ENCODE measurements around the gene GPRC5B. TPM values are rescaled to one million over a fixed set of nuclear protein-coding genes. Genes with fewer than 3 reads are reported as not detected.

GPRC5B gene
- total and polyA plus RNA-seq, 4 donors, result 6.8 to 21.2 (median 9.5) TPM

- Histone ChIP-seq H3K4me3 (no peak overlapping the region), H3K9me3 (ENCODE audit: control insufficient read depth in 4 of 4, insufficient read depth in 3 of 4, low read length in 3 of 4) (no peaks in the 10 kb centered on the region), H3K9ac (ENCODE audit: insufficient read depth in 1 of 2, low read length in 2 of 2) (no peak overlapping the region), H3K27ac (ENCODE audit: low read depth in 1 of 2, low read length in 1 of 2) (no peak overlapping the region), H3K4me1 (ENCODE audit: control insufficient read depth in 5 of 5, insufficient read depth in 5 of 5, low read length in 5 of 5) (peaks cover 0 to 2% (median 0%) of the 10 kb centered on the region in 5 donors), H3K36me3 (ENCODE audit: control insufficient read depth in 4 of 4, insufficient read depth in 4 of 4, low read length in 4 of 4) (peaks cover 0 to 21% (median 12%) of the 10 kb centered on the region in 4 donors), H3K27me3 (ENCODE audit: control insufficient read depth in 3 of 3, insufficient read depth in 3 of 3, low read length in 2 of 3) (no peaks in the 10 kb centered on the region)
- ATAC-seq (ENCODE audit: insufficient read depth, low FRiP score) (no peak), DNase-seq (no peak)
- no peak for TF ChIP-seq CTCF (IDR thresholded peaks at IDR 0.05; ENCODE audit: control extremely low read depth, extremely low read depth)
- WGBS, 2 donors, result 94 to 95% methylated on average over 10 of the region's 10 CpGs
These were observed 28.5 kb downstream of the GPRC5B start for GRCh38 chr16:19856120-19856519.

GRCh38 chr16:19854543-19854876 lies 30.1 kb downstream of the GPRC5B start:
- H3K27ac ChIP-seq (ENCODE audit: low read depth in 1 of 2, low read length in 1 of 2), result no peak overlapping the region
- H3K4me1 ChIP-seq (ENCODE audit: control insufficient read depth in 5 of 5, insufficient read depth in 5 of 5, low read length in 5 of 5), result peaks cover 0 to 4% (median 0%) of the 10 kb centered on the region in 5 donors
- H3K9me3 ChIP-seq (ENCODE audit: control insufficient read depth in 4 of 4, insufficient read depth in 3 of 4, low read length in 3 of 4), result no peaks in the 10 kb centered on the region
- no peak overlapping the region for H3K4me3 ChIP-seq
- H3K36me3 ChIP-seq (ENCODE audit: control insufficient read depth in 4 of 4, insufficient read depth in 4 of 4, low read length in 4 of 4), result peaks cover 0 to 13% (median 10%) of the 10 kb centered on the region in 4 donors
- no peak overlapping the region for H3K9ac ChIP-seq (ENCODE audit: insufficient read depth in 1 of 2, low read length in 2 of 2)
- H3K27me3 ChIP-seq (ENCODE audit: control insufficient read depth in 3 of 3, insufficient read depth in 3 of 3, low read length in 2 of 3), result no peaks in the 10 kb centered on the region
- no peak for TF ChIP-seq CTCF (IDR thresholded peaks at IDR 0.05; ENCODE audit: control extremely low read depth, extremely low read depth)
- 91 to 92% methylated on average over 6 of the region's 6 CpGs for WGBS, 2 donors
- DNase-seq (no peak), ATAC-seq (ENCODE audit: insufficient read depth, low FRiP score) (no peak)

DNA sequence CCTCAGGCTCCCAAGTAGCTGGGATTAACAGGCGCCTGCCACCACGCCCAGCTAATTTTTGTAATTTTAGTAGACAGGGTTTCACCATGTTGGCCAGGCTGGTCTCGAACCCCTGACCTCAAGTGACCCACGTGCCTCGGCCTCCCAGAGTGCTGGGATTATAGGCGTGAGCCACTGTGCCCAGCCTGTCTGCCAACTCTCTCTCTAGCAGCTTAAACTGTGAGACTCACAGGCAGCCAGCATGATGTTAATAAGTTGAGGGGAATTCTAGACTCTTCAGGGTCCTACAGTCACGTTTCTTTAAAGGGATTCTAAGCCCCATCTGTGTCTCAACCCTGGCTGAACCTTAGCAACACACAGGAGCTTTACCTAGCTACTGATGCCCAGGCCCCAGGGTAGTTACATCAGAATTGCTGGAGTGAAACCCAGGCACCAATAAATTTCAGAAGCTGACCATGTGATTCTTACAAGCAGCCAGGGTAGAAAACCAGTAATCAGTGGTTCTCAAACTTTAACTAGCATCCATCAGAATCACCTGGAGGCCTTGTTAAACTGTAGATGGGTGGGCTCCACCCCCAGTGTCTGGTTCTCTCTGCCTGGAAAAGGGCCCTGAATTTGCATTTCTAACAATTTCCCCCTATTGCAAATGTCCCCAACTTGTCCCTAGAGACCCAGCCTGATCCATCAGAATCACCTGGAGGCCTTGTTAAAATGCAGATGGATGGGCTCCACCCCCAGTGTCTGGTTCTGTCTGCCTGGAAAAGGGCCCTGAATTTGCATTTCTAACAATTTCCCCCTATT lies 30.7 kb downstream of the GPRC5B start:
- DNase-seq (no peak), ATAC-seq (ENCODE audit: insufficient read depth, low FRiP score) (no peak)
- no peaks in the 10 kb centered on the region for H3K27me3 ChIP-seq (ENCODE audit: control insufficient read depth in 3 of 3, insufficient read depth in 3 of 3, low read length in 2 of 3)
- peaks cover 0 to 12% (median 7%) of the 10 kb centered on the region in 4 donors for H3K36me3 ChIP-seq (ENCODE audit: control insufficient read depth in 4 of 4, insufficient read depth in 4 of 4, low read length in 4 of 4)
- no peaks in the 10 kb centered on the region for H3K9me3 ChIP-seq (ENCODE audit: control insufficient read depth in 4 of 4, insufficient read depth in 3 of 4, low read length in 3 of 4)
- no peak overlapping the region for H3K27ac ChIP-seq (ENCODE audit: low read depth in 1 of 2, low read length in 1 of 2)
- H3K4me1 ChIP-seq (ENCODE audit: control insufficient read depth in 5 of 5, insufficient read depth in 5 of 5, low read length in 5 of 5), result peaks cover 0 to 4% (median 0%) of the 10 kb centered on the region in 5 donors
- no peak overlapping the region for H3K9ac ChIP-seq (ENCODE audit: insufficient read depth in 1 of 2, low read length in 2 of 2)
- TF ChIP-seq CTCF (IDR thresholded peaks at IDR 0.05; ENCODE audit: control extremely low read depth, extremely low read depth), result no peak
- no peak overlapping the region for H3K4me3 ChIP-seq
- WGBS, 2 donors, result 81 to 83% methylated on average over 7 of the region's 7 CpGs

Measured in lung (tissue), 12 donors.